ENCODE data around the gene ARPC5.

DNA sequence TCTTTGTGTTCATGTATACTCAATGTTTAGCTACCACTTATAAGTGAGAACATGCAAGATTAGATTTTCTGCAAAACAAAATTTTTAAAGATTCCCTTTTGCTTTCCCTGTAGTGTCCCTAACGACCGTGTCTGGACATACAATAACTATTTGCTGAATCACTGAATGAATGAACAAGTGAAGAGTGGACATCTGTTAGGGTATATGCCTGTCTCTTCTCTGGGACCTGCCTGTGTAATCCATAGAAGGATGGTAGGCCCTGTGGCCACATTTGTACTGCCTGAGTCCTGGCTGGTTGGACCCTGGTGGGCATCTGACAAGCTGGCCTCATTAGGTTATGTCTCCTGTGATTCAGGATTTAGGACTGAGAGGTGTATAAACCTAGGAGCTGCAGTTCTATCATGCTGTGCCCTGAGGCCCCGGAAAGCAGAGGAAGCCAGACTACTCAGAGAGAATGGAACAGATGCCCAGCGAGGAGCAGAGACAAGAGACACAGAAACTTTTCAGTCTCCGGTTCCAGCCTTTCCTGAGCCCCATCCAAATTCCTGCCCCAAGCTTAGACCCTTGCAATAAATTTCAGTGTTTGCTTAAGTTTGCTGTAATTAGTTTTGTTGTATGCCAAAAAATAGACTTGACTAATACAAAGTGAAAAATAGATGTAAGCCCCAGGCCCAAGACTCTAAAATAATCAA is 37.8 kb downstream of the ARPC5 start:
- no peak for TF ChIP-seq CTCF (IDR thresholded peaks at IDR 0.05; ENCODE audit: control extremely low read depth in 1 of 3, insufficient read depth in 1 of 3, low read depth in 1 of 3, low read length in 3 of 3)
- no peak for TF ChIP-seq RXRA (IDR thresholded peaks at IDR 0.05; ENCODE audit: insufficient read depth, low read depth, low read length)
